Amygdala (tissue), 56 donors: Measurements from ENCODE around the gene FAM83G.
"Not testable (repeated sequence)": the region's sequence is repeated elsewhere in the genome, so short reads cannot be mapped to it uniquely, and the experiment has no call there.

Experiments used
- DNase-seq, 56 donors: peaks; one replicate each; lab custom pipeline; 2025; lab: John Stamatoyannopoulos, UW

Gene FAM83G

DNA sequence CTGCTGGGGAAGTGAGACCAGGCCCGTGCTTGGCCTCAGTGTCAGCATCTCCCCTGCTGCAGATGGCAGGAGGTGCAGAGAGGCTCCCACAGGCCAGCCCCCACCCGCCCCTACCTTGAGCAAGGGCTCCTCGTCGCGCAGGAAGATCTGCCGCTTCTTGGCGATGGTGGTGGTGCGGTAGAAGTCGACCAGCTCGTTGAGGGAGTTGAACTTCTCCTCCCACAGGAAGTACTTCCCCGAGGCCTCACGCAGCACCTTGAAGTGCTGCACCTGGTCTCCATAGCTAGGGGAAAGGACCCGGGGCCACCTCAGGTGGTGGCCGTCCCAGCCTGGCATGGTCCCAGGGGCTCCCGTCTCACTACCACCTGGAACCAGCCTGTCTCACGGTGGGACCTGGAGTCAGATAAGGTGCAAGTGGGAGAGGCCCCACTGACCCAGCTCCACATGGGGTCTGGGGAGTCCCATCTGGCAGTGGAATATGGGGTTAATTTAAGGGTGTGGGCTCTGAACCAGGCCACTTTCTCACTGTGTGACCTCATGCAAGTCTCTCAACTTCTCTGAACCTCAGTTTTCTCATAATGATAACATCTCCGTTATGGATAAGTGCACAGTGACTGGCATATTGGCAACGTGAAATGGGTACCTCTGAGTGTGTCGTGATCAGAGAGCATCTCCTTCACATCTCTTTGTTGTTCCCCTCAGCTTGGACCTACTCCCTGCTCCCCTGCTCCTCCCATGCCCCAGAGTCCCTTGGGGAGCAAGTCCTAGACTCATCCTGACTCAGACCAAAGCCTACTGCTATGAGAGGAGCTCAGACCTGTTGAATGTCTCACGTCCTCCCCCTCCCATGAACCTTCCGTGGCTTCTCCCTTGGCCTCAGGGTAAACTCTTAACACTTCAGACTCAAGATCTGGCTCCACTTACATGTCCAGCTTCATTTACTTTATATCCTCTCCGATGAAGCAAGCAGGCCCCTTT is 19.8 kb upstream of the FAM83G start:
- no peak for DNase-seq

DNA sequence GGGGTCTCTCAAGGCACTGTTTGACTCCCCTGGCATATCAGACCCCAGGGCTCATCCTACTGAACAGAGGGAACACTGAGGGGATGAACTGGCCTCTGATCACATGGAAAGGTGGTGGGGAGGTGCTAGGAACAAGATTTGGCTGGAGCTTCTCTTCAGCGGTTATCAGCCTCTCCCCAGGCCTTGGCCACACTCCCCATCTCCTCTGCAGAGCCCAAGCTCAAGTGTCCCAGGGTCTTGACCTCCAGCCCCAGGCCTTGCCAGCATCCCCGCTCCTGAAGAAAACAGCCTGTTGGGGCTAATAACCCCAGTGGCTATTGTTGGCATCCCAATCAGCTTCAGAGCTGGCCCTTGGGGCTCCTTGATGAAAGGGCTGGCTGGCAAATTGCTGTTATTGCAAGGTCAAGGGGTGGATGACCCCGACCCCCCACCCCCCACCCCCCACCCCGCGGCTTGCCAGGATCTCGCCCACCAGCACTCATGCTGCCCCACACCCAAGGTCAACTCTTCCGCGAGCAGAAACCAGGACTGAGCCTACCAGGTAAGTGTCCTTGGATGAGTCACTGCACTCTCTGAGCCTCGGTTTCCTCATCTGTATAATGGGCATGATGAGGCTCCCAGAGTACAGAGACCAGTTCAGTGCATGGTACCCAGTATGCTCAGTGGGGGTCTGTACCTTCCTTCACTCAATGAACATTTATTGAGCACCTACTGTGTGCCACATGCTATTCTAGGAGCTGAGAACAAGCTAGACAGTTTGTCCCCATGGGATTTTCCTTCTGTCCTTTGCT is 18.8 kb upstream of the FAM83G start:
- DNase-seq = no peak

DNA sequence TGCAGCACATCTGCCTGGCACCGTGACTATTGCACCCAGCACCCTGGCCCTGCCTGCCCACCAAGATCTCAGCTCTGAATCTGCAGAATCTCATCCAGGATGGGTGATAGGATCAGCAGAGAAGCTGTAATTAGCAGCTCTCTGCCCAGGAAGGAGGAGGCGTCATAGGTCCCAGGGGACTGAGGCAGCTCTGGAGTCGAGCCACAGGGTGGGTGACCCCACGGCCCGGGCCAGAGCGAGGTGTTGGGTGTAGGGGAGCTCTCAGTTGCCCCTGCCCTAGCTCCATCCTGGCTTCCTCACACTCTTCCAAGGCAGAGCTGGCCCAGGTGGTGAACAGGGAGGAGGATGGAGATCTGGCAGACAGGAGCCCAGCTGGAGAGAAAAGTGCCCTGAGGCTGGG is 18.2 kb upstream of the FAM83G start:
- DNase-seq = no peak

DNA sequence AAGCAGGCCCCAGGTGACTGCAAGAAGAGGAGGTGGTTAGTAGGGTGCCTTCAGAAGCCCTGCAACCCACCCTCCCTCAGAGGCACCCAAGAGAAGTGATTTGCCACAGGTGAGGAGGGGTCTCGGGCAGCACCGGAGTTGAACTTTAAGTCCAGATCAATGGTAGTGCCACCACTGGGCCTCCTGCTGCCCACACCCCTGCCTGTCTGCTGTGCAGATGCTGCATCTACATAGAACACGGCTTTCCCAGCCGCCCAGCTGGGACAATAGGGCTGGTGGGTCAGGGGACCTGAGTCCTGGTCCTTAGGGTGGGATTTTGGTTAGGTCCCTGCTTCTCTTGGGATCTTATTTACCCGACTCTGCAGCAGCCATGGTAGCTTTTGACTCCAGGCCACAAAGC is 17.6 kb upstream of the FAM83G start:
- no peak for DNase-seq

DNA sequence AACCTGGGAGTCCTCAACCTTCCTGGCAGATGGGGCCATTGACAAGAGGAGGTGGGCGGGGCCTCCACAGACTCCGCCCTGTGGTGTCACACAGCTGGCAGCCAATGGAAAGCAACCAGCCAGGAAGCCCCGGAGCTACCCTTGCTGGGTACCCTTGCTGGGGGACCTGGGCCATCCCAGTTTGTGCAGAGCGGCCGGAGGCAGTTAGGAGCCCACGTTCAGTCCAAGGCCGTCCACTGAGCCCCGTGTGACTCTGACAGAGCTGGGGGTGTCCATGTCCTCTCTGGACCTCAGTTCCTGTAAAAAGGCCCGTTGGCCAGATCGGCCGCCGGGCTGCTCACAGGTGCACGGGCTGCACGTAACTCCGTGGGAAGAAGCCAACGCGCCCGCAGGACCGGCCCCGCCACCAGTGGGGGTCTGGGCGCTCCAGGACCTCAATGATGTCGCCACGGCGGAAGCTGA is 17.1 kb upstream of the FAM83G start:
- peak in 1 of 56 donors; percentile 12 for DNase-seq

DNA sequence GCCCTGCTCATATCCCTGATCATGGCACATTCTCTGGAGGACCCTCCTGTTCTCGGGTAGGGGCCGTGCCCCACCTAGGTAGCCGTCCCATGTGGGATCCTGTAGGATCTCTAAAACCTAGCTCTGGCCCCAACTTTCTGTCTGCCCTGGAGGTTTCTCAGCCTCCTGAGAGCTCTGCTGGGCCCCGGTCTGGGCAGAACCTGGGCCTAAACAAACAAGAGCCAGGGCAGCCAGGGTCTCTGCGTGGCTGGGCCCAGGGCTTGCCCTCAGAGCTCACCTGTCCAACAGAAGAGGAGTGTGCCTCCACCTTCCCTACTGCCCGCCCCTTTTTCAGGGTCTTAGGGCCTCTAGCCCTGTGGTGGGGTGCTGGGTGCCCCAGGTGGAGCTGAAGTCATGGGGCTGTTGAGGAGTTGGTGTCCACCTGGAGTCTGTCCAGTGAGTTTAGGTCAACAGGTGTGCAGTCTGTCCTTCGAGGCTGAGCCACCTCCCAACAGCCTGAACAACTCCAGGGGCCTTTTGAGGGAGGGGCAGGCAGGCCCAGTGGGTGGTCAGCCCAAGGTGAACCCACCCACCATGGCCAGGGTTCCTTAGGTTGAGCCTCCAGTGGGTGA is 16.6 kb upstream of the FAM83G start:
- DNase-seq = not testable (repeated sequence)

DNA sequence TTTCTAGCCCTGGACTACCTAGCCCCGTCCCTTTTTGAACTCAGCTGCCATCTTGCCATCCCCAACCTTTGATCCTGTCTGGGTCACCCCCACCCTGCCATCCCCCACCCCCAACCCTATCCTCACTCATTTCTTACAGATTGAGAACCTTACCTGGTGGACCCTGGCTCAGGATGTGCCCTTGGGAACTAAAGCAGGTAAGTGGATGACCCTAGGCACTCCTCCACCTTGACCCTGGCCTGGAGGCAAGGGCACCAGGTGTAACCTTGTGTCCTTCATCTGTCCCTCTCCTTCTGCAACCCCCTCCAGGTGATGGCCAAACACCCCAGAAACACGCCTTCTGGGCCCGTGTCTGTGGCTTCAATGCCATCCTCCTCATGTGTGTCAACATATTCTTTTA is 15.5 kb upstream of the FAM83G start:
- DNase-seq = no peak

DNA sequence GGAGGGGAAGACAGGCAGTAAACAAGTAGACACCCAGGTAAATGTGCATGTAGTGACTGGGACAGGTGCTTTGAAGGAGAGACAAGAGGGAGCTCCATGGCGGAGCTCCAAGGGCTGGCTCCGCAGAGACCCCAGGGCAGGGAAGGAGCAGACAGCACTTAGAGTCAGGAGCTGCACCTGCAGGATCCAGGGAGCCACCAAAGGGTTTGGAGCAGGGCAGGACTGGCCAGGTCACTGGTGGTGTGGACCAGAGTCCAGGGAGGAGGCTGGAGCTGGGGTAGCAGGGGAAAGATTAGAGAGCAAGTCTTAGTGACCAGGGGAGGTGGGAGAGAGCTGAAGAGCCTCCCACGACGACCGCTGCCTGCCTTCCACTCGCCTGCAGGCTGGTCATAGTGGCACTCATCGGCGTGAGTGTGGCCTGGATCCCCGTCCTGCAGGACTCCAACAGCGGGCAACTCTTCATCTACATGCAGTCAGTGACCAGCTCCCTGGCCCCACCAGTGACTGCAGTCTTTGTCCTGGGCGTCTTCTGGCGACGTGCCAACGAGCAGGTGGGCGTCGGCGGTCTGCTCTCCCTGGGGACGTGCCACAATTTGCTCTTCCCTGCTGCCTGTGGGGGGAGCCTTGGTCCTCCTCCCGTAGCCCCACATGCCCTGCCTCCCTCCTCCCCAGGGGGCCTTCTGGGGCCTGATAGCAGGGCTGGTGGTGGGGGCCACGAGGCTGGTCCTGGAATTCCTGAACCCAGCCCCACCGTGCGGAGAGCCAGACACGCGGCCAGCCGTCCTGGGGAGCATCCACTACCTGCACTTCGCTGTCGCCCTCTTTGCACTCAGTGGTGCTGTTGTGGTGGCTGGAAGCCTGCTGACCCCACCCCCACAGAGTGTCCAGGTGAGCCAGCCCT is 14.7 kb upstream of the FAM83G start:
- peak in 2 of 56 donors; percentile 23 to 26 for DNase-seq

DNA sequence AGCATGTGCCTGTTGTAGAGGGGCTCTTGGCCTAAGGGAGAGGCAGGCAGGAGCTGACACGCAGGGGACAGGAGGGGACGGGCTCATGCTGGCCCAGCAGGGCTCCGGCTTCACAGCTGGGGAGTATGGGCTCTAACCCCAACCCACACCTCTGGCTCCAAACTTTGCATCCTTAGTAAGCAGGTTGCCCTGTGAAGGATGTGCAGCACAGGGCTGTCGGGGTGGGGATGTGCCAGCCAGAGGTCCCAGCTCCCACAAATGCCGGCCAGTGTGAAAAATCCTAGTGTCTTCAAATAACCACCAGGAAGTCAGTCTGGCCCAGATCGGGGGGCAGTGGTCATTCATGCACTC is 14.0 kb upstream of the FAM83G start:
- DNase-seq = no peak

DNA sequence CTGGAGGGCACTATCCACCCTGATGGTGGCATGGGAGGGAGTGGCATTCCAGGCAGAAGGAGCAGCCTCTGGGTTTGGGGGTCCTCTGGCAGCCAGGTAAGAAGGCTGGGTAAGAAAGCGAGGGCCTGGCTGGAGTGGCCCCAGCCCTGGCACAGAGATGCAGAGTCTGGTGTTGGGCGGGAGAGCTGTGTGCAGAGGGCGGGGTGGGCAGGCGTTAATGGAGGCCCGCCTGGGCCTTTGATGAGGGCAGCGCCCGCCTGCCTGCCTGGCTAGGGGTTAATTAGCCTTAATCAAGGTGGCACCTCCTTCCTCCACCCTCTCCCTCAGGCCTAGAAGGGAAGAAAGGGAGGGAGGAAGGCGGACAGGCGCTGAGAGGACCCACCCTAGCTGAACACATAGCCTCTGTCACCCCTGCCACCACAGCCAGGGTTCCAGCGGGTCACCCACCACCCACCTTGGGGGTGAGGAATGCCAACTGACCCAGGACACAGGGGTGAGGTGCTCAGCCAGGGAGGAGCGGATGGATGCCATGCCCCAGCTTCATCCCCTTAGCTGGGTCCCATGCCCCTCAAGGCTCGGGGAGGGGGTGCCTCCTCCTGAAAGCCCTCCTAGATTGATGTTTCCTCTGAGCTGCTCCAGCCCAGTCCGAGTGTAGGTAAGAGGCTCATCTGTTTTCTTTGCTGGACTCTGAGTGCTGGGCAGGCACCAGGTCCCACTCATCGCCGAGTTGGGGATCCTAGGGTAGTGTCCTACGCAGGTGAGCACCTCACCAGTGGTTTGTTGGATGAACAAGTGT is 13.4 kb upstream of the FAM83G start:
- DNase-seq = no peak

DNA sequence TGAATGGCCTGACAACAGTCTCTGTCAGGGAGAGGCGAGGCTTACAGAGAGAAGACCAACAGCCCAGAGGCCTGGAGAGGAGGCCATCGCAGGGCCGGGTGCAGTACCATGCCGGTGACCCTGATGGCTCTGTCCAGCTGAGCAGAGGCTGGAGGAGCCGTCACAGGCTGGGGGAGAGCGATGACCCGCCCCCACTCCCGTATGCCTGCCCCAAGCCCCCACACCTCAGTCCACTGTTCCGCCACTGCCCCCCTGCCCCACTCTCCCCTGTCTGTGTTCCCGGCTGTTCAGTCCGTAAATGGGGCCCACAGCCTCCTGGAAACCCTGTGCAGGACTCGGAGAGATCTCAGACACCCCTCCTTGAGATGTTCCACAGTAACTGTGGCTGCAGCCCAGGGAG is 12.8 kb upstream of the FAM83G start:
- DNase-seq = no peak

DNA sequence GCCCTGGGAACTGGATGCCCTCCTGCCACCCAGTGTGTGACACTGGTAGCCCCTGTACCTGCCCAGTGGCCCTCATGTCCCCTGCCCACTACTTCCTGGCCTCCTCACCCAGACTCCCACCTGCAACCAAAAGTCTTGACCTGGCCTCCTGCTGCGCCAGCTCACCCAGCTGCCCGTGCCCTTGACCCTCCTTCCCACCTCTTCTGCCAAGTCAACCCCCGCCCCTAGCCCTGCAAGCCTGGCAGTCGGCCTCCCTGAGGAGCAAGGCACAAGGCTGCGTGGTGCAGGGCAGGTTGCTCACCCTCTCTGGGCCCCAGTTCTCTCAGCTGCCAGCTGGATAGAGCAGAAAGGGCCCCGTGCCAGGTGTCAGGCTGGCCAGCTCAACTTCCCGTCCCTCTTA is 12.3 kb upstream of the FAM83G start:
- DNase-seq = no peak

DNA sequence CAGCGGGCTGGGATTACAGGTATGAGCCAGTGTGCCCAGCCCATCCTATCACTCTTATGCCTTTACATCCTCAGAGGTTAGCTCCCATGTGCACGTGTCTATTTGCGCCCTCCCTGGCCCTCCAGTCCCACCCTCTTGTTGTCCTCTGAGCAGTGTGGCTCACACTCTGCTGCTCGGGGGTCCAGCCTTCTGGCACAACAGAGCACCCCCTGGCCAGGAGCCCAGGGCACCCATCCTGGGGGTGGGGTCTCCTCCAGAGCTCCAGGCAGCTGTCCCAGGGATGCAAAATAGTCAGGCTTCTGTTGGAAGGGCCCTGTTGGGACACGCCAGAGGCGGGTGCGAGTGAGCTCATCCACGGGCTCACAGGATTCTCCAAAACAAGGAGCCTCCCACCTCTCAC is 11.7 kb upstream of the FAM83G start:
- DNase-seq = no peak

DNA sequence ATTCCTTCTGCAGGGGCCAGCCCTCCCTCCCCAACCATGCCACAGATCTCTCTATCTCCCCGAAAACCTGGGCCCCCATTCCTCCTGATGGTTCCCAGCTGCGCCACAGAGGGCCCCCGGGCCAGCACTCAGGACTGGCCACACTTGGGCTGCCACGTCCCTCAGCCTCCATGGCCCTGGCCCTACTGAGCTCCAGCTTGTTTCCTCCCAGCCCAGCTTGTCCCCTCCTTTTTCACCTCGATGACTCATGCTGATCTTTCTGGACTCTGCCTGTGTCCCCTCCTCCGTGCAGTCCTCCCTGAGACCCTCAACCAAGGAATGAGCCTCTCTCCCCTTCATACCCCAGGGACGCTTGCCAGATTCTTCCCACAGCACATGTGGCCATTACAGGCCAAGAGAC is 10.9 kb upstream of the FAM83G start:
- no peak for DNase-seq

DNA sequence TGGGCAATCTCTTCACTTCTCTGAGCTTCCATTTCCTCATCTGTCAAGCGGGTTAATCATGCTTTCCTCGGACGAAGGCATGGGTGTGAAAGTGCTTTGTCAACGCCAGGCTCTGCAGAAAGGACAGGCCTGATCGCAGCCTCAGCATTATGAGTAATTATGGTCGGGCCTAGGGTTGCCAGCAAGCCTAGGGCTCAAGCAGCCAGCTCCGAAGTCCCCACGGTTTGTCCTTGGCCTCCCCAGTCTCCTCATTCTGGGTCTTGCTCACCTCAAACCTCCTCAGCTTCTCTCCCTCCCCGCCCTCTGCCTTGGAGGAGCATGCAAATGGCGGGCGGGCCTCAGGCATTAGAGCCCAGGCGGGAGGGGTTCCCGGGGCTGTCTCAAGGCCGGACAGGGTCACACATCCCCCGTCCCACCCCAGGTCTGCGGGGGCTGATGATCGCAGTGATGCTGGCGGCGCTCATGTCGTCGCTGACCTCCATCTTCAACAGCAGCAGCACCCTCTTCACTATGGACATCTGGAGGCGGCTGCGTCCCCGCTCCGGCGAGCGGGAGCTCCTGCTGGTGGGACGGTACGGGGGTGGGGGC is 10.2 kb upstream of the FAM83G start:
- DNase-seq = no peak

DNA sequence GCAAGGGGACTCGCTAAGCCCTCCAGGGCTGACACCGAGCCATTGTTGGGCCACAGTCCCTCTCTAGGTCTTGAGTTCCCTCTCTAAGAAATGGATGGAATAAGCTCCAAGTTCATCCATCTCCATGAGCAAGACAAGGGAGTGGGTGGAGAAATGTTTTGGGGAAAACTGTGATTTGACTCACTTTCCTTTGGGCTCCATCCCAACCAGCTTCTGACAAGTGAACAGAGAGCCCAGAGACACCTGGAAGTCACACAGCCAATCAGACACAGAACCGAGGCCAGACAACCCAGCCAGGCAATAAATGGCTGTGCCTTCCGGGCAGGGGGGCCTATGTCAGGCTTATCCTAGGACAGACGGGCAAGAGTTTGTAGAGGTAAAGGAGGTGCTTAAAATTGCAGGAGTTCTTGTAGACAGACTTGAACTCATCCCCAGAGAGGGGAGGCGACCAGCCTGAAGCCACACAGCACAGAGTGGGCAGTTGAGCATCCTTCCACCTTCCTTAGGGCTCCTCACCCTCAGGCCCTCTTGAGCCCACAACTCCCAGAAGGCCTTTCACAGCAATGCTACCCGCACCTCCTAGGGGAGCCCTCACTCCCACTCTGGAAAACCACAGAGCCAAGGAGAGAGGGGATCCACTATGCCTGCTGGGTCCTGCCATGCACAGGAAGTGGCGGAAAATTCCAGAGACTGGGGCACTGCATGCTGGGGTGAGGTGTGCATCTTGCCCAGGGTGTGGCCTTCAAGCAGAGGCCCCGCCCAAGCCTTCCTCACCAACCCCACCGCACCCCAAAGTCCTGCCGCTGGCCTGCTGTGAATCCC is 9.5 kb upstream of the FAM83G start:
- no peak for DNase-seq

DNA sequence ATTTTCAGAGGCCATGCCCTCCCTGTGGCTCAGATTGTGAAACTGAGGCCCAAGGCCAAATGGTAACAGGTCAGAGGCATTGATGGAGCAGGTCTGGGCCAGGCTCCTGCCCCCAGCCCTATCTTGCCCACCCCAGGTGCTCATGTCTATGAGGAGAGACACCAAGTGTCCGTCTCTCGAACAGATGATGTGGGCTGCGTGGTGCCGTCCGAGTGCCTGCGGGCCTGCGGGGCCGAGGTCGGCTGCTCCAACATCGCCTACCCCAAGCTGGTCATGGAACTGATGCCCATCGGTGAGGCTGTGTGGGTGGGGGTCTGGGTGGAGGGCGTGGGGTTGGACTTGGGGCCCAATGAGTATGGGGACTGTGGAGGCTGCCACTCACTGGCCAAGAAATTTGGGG is 8.7 kb upstream of the FAM83G start:
- no peak for DNase-seq
